Activated gamma-delta T cell treated with Interleukin-2 at 50 U/mL for 16 hours (primary cell): ENCODE data around the gene DGAT2.

Experiments used
- DNase-seq: peaks from one replicate; pipeline ENCODE4 v3.0.0-alpha.2; 2020

Gene DGAT2

GRCh38 chr11:75781831-75782230, 13.3 kb downstream of the DGAT2 start:
- no peak for DNase-seq

- no peak for DNase-seq
Measured at GRCh38 chr11:75782540-75783263, 14.1 kb downstream of the DGAT2 start.

- DNase-seq, result no peak
Measured at GRCh38 chr11:75783416-75784084, 15.0 kb downstream of the DGAT2 start.

GRCh38 chr11:75784085-75784478, 15.5 kb downstream of the DGAT2 start:
- DNase-seq, result no peak

- no peak for DNase-seq
Measured at GRCh38 chr11:75784506-75784905, 15.9 kb downstream of the DGAT2 start.

- DNase-seq, result no peak
Measured at GRCh38 chr11:75785187-75785586, 16.6 kb downstream of the DGAT2 start.

GRCh38 chr11:75786101-75786736, 17.6 kb downstream of the DGAT2 start:
- DNase-seq, result no peak

GRCh38 chr11:75789521-75789920, 20.9 kb downstream of the DGAT2 start:
- DNase-seq, result no peak

GRCh38 chr11:75790986-75791385, 22.4 kb downstream of the DGAT2 start:
- DNase-seq, result no peak

- DNase-seq, result no peak
Measured at GRCh38 chr11:75792127-75792731, 23.7 kb downstream of the DGAT2 start.

GRCh38 chr11:75792997-75793800, 24.6 kb downstream of the DGAT2 start:
- no peak for DNase-seq

GRCh38 chr11:75793966-75794365, 25.4 kb downstream of the DGAT2 start:
- DNase-seq, result no peak

- DNase-seq, result no peak
Measured at GRCh38 chr11:75795276-75796090, 26.9 kb downstream of the DGAT2 start.

GRCh38 chr11:75796091-75796435, 27.5 kb downstream of the DGAT2 start:
- no peak for DNase-seq

- no peak for DNase-seq
Measured at GRCh38 chr11:75797116-75797515, 28.5 kb downstream of the DGAT2 start.

GRCh38 chr11:75797792-75798191, 29.2 kb downstream of the DGAT2 start:
- no peak for DNase-seq

- no peak for DNase-seq
Measured at GRCh38 chr11:75800136-75800675, 31.6 kb downstream of the DGAT2 start.

- no peak for DNase-seq
Measured at GRCh38 chr11:75800728-75801361, 32.3 kb downstream of the DGAT2 start.

GRCh38 chr11:75801362-75802020, 32.9 kb downstream of the DGAT2 start:
- no peak for DNase-seq

- no peak for DNase-seq
Measured at GRCh38 chr11:75802021-75802912, 33.7 kb downstream of the DGAT2 start.
